CD4-positive, alpha-beta T cell treated with Interleukin-21 for 1 hour (primary cell): Measurements from ENCODE around the gene NPRL2.
A peak's percentile ranks its signal among the peaks of the same experiment; 100 is the strongest.

Experiments
- DNase-seq: peaks from one replicate; pipeline ENCODE4 v3.0.0-alpha.2; 2020

Gene NPRL2

DNA sequence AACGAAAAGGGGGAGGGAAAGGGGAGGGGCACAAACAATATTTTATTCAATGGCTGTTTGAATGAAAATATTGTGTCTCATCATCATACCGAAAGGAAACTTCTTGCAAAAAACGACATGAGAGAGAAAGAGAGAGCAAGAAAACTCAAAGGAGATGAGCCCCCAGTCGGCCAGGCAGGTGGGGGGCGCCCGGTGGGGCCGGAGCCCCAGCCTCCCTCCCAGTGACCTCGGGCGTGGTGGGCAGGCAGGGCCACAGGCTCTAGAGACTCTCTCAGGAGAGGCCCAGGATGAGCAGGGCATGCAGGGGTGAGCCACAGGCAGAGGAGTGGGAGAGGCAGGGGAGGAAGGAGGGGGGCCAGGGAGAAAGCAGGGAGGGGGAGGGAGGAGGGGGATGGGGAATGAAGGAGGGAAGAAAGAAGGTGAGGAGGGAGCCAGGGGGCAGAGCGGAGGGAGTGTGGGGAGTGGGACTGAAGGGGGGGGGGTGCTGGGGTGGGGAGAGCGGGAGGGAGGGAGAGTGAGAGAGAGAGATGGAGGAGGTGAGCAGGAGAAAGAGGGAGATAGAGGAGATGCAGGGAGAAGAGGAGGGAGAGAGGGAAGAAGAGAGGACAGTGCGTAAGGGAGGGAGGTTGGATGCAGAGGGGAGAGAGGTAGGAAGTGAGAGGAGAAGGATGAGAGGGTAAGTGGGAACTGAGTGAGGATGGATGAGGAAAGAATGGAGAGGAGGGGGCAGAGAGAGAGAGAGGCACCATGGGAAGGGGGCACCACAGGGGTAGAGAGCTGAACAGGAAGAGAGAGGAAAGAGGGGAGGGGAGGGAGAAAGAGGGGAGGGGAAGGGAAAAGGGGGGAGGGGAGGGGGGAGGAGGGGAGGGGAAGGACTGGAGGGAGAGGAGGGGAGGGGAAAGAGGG is 22.8 kb upstream of the NPRL2 start:
- DNase-seq = no peak

GRCh38 chr3:50372349-50372748 is 21.8 kb upstream of the NPRL2 start:
- DNase-seq = no peak

- DNase-seq = no peak
Measured at GRCh38 chr3:50371133-50371685, 20.6 kb upstream of the NPRL2 start.

DNA sequence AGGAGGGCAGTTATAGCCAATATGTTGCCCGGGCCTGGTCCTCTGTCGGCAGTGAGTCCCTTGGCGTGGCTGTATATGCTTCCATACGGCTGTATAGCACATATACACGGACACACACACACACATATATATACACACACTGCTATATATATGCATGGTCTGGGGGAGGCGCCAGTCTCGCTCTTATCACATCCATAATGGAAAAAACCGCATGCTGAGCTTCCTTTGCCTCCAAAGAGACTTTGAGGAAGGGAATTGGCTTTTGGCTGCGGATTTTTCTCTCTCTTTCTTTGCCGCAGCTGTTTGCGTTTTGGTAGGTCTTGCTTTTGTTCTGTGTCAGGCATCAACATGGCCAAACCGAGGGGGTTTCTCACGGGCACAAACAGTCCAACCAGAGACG is 20.0 kb upstream of the NPRL2 start:
- DNase-seq = no peak

- DNase-seq = no peak
Measured at GRCh38 chr3:50369012-50369670, 18.6 kb upstream of the NPRL2 start.

DNA sequence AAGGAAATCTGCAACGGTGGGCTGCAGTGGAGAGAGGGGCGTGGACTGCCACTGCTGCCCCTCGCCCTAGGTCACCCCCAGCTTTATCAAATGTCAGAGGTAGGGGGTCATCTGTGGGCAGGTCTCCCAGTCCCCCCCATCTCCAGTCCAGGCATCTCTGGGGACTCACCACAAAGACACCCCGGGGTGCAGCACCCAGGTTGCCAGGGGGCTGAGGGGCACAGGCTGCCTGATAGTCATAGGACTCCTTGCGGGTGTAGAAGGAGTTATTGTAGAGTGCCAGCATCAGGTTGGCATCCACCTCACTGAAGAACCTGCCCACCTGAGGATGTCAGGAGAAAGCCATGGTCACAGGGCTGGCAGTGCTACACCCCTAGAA is 15.3 kb upstream of the NPRL2 start:
- no peak for DNase-seq

DNA sequence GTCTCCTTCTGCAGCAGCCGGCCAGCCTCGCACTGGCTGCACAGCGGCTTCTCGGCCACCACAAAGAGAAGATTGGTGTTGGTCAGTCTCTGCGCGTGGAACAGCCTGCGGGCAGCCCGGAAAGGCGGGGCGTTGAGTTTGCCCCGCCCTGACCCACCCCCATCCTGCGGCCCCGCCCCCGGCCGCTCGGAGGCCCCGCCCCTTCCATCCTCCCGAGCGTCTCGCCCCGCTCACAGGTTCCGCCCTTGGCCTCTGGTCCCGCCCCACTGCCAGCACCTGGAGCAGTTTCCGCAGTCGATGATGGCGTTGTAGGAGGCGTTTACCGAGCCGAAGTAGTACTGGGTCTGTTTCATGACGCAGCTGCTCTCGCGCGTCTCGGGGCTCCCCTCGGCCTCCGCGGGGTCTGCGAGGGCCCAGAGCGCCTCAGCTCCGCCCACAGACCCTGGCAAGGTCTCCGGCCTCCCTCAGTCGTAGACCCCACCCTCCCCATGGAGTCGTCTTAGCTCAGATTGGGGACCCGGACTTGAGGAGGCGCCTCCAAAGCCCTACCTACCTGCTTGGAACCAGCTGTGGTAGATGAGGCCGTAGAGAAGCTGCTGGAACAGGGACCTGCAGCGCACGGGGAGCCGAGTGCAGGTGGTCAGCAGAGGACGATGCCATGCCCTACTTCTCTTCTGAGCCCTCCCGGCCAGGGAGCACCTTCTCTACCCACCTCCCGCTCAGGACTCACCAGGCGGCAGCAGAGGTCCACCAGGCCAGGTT is 14.7 kb upstream of the NPRL2 start:
- DNase-seq = peak; percentile 97

DNA sequence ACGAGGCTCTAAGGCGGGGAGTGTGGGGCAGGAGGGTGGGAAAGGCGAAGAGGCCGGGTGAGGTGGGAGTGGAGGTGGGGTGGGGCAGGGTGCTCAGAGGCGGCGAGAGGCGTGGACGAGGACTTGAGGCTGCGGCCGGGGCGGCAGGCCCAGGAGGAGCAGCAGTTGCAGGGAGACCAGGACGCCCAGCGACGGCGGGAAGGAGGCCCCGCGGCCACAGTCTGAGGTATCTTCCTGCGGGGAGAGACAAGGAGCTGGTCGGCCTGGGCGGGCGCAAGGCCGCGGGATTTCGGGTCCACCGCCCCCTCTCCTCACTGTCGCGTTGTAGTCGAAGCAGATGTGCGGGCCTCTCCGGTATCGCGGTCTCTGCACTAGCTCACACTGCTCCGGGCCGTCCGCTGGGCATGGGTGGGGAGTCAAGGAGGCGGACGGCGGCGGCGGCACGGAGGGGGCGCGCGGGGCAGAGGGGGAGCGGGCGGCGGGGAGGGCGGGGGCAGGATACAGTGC is 14.1 kb upstream of the NPRL2 start:
- DNase-seq = no peak

- DNase-seq = no peak
Measured at GRCh38 chr3:50359760-50360110, 9.2 kb upstream of the NPRL2 start.

GRCh38 chr3:50358911-50359759 is 8.6 kb upstream of the NPRL2 start, which contains the start of gene TMEM115:
Gene TMEM115 (minus strand): TSS chr3:50359521. CDS start chr3:50359063, 458 bp downstream.
- DNase-seq = peak; percentile 99

GRCh38 chr3:50358355-50358910 is 7.9 kb upstream of the NPRL2 start:
- no peak for DNase-seq

GRCh38 chr3:50357481-50357880 is 6.9 kb upstream of the NPRL2 start:
- no peak for DNase-seq

DNA sequence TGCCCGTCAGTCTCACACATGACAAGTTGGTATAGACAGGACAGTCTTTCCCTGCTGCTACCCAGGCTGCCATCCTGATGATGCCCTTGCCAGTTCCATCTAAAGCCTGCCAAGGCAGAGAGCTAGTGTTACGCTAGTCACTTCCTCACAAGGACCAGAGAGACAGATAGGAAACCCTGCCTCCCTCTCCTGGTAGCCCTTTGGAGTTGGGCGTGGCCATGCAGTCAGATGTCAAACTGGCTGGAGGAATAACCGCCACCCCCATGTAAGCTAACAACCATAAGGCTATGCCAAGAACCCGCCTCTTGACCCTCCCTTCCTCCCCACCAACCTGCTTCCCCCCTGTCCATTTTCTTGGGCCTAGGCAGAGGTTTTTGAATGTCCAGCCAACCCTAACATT is 6.0 kb upstream of the NPRL2 start:
- no peak for DNase-seq

- no peak for DNase-seq
Measured at GRCh38 chr3:50355829-50356552, 5.4 kb upstream of the NPRL2 start.

DNA sequence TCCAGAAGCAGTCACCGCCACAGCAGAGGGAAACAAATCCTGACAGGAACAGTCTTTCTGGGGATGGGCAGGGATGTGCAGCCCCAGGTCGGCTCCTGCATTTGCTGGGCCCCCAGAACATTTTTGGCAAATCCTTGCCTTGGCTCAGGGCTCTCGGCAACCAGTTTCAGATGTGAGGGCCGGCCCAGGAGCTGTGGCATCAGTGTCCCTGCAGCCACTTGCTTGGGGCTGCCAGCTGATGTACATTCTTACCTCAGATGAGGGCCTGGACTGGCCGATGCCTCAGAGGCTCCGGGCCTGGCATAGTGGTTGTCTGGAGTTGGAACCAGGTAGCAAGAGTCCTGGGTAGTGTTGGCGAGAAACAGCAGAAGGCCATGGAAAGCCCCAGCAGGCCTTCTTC is 4.3 kb upstream of the NPRL2 start:
- DNase-seq = no peak

- DNase-seq = no peak
Measured at GRCh38 chr3:50354186-50354764, 3.7 kb upstream of the NPRL2 start.

DNA sequence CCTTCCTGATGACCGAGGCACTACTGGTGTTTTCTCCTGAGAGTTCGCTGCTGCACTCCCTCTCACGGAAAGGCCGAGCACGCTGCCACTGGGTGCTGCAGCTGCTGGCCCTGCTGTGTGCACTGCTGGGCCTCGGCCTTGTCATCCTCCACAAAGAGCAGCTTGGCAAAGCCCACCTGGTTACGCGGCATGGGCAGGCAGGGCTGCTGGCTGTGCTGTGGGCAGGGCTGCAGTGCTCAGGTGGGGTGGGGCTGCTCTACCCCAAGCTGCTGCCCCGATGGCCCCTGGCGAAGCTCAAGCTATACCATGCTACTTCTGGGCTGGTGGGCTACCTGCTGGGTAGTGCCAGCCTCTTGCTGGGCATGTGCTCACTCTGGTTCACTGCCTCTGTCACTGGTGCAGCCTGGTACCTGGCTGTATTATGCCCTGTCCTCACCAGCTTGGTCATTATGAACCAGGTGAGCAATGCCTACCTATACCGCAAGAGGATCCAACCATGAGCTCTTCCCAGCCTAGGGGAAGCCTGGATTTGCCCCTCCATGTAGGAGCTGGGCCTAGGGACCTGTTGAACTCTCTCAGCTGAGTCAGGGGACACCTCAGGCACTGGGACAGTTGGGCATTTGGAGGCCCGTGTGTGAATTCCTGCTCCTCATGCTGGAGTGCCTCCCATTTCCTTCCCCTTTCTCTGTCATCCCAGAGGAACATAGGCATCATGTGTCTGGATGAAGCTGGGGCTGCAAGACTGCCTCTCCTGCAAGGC is 2.9 kb upstream of the NPRL2 start:
- DNase-seq = no peak

DNA sequence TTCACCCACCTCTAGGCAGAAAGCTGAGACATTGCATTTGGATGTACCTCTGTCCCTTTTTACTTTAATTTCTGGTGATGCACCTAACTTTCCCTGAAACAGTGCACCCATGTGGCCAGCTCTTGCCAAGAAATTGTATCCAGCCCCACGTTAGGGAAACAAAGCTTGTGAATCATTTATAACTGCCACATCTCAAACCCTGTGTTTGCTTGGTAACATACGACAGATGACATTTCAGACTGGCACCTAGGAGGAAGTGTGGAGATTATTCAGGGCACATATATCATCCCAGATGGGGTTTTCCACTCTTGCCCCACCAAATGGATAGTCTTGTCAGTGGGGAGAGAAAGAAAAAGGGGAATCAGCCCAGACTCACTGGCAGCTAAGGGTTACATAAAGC is 2.2 kb upstream of the NPRL2 start:
- DNase-seq = no peak

GRCh38 chr3:50351323-50351697 is 735 bp upstream of the NPRL2 start:
- DNase-seq = no peak

DNA sequence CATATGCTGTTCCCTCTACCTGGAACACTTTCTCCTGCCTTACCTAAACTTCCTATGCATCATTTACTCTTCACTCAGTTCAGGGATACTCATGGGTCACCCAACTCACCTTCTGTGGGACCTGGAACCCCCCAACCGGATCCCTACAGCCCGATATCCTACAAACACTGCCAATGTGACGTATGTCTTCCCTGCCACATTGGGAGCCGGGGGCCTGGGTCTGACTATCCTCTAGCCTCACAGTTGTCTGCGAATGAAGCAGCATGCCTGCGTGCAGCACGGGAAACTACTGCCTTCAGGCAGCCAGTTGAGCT is 405 bp downstream of the NPRL2 start:
- DNase-seq = no peak
